NCI-H128 (cell line): ENCODE data around the gene HNRNPU.
"Not testable (repeated sequence)": the region's sequence is repeated elsewhere in the genome, so short reads cannot be mapped to it uniquely, and the experiment has no call there.

Source experiments
- DNase-seq: peaks from one replicate; lab custom pipeline; 2025; ENCODE audit not compliant: unreplicated experiment; lab: John Stamatoyannopoulos, UW

HNRNPU gene

DNA sequence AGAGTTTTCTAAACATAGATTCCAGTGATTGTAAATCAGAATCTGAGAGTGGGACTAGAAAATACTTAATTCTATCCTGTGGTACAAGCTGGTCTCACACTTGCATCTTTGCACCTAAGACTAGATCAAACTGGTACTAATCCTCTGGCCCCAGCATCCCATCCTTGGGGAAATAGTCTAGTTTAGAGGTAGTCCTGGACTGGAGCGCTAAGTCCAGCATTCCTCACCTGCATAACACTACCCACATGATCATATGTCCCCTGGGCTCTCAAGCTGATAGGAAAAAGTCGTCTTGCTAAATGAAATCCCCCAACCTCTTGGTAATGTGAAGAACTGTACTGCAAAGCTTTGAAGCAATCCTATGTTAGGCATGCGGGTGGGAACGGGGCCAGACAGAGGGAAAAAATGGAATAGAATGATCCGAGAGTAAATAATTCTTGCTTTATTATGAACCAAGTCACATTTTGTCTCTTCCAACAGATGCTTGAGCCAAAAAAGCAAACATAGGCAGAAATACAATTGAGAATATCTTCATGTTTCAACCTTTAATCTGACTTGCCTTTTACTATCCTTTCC lies 24.0 kb downstream of the HNRNPU start:
- DNase-seq, result no peak

DNA sequence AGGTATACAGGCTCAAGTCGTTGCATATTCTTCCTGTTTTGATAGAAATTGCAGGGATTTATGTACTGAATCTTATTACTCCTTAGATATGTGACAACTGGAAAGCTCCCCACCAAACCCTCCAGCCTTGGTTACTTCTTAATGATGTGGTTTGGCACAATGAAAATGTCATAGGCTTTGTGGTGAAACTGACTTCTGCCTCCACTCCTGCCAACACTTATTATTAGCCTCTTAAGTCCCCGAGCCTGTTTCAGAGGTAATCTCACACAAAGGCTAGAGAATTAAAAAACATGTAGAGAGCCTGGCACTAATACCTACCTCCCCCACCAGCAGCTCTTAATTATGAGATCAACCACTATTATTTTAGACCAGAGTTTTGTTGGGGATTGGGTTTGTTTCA lies 24.7 kb downstream of the HNRNPU start:
- DNase-seq, result no peak

DNA sequence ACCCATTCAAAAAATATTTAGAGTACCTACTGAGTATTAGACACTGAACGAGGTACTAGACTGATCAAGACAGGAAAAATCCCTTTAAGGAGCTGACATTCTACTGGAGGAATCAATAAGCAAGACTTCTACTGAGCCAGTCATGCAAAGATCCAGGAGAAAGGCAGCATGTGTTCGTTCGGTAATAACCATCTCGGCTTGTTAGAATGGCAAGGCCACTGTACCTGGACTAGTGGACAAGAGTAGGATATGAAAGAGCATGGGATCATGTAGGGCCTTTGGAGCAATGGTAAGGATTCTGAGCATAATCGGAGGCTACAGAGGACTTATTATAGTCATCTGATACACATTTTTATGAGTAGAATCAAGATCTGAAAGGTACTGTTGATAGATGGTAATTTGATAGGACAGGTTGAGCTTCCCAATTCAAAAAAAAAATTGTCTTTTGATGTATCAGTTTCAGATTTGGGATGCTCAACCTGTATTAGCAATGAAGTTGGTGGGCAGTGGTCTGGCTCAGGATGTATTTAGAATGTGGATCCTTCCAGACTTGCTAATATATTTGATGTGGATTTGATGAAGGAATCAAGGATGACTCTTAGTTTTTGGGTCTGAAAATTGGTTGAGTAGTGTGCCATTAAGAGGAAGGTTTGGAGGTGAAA lies 26.6 kb downstream of the HNRNPU start:
- no peak for DNase-seq

DNA sequence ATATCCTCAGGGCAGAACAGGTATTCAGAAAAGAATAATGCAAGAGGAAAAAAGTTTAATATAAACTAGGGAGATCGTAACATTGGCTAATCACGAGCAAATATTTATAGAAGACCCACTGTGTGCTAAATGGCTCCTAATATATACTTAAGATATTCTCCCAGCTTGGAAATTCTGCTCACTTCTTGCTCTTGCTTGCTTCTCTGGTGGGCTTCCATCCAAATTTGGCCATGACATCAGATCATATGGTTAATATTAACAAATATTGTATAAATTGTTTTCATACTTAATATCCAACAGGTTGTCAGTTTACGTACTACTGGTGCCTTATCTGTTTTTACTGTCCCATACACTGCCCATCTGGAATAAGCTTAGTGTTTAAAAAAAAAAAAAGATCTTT lies 27.8 kb downstream of the HNRNPU start:
- DNase-seq, result no peak

DNA sequence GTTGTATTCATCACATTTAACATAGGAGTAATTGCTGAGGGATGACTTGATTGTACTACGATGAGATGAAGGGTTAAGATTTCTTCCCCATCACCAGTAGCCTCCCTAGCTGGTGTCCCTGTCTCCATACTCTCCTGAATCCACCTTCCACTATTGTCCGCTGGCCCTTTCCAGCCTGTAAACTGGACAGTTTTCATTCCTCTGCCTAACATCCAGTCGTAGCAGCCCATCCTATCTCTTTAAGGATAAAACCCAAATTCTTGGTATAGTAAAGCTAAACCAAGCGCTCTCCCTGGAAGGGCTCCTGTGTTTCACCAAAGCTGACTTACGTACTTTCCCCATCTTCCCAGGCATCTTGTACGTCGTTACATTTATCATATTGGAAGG lies 28.2 kb downstream of the HNRNPU start:
- no peak for DNase-seq

DNA sequence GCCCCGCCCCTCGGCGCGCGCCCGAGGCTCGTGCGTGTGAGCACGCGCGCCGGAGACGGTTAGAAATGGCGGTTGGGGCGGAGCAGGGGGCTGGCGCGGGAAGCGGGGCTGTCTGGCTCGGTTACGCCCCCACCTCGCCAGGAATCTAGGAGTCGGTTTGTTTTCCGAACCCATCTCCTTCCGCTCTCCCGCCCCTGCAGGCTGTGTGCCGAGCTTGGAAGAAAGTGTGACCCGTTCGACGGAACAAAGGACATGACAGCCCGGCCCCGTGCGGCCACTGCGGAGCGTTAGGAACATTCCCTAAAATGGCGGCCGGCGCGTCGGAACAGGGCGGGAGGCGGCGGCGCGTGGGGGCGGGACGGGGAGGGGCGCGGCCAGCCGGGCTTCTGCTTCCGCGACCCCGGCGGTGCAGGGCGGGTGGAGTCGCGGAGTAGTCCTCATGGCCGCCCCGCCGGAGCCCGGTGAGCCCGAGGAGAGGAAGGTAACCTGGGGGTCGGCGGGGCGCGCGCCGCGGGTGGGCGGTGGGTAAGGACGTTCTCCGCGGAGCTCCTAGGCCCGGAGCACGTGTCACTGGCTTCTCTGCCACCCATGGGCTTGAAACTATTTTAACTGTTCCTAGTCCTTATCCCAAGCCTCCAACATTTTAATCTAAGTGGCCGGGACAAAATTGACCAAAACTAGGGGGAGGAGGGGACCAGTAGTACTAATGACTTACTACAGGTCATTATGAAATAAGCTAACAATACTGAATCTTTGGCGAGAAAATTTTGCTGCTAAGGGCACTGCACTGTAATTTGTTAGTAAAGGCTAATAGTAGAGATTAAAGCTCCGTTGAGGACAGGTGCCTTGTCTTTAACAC lies 28.8 kb downstream of the HNRNPU start, which contains the start of gene COX20:
Gene COX20, plus strand, starts transcription at position 383 of the 859 bp plus-strand sequence. Its CDS starts 57 bp downstream, at position 440.
- peak; percentile 96 for DNase-seq

DNA sequence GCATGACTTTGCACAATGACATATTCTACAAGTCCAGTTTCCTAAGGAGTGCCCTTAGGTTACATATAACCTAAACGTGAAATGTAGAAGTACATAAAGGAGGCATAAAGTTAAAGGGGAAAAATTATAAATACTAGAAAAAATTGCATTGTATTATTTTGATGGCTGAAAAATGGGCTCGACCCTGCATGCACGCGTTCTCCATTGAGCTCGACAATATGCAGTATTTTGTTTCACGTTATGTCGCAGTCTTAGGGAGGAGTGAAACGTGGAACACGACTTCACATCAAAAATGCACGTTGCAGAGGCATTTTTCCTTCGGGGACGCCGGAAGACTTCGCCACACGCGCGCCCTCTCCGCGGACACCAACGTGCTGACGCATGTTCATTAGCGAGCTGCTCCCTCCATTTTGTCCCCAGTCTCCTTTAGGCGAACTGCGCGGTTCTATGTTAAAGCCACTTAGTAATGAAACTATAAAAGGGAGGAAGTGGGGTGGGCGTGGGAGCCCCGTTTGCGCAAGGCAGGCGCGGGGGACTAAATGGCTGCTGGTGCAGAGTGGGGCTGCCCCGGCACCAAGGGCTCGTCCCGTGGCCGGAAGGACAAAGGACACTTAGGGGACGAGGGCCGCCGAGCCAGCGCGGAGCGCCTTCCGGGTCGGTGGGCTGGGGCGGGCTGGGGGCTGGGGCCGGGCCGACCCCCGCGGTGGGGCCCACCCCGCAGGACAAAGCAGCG lies 29.6 kb downstream of the HNRNPU start:
- peak; percentile 96 for DNase-seq

DNA sequence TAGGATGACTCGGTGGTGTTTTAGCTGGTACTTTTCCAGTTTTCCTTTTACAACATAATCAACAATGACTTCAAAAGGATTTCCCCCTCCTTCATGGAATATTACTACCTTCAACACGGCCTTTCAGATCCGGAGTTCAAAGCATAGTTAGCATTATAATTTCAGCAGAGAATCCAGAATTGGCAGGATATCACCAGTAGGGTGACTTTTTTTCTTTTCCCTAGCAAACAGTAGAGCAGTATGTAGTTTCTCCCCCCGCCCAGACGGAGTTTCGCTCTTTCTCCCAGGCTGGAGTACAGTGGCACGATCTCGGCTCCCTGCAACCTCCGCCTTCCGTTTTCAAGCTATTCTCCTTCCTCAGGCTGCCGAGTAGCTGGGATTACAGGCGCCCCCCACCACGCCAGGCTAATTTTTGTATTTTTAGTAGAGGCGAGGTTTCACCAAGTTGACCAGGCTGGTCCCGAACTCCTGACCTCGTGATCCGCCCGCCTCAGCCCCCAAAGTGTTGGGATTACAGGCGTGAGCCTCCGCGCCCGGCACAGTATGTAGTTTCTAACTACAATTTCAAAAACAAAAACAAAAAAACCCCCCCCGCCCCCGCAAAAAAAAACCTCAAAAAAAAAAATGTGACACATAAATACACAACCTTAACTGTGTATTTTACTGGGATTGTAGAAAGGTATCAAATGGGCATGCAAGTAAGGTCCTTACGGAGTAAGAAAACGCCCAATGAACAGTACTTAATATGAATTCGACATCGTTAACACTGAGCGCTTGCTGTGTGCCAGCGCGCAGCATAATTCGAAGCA lies 30.4 kb downstream of the HNRNPU start:
- DNase-seq, result peak; percentile 61

DNA sequence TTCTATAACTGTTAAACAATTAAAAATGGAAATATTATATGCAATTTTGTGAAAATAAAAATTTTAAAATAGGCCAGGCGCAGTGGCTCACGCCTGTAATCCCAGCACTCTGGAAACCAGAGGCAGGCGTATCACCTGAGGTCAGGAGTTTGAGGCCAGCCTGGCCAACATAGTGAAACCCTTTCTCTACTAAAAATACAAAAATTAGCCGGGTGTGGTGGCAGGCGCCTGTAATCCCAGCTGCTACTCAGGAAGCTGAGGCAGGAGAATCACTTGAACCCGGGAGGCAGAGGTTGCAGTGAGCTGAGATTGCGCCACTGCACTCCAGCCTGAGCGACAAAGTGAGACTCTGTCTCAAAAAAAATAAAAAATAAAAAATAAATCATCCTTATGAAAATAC lies 31.1 kb downstream of the HNRNPU start:
- DNase-seq, result not testable (repeated sequence)

DNA sequence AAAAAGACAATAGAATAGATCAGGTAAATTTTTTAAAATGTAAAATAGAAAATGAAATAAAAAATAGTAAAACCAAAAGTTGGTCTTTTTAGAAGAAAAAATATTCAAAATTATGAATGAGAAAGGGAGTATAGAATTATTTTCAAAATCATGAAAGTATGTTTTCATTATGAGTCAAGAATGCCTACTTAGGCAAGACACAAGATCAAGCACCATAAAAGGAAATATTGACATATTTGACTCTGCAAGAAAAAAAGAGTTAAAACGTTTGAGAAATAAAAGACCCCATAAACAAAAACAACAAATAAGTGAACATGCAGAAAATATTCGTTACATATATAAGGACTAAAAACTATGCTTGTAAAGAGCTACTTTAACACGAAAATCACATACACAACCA lies 33.7 kb downstream of the HNRNPU start:
- no peak for DNase-seq

DNA sequence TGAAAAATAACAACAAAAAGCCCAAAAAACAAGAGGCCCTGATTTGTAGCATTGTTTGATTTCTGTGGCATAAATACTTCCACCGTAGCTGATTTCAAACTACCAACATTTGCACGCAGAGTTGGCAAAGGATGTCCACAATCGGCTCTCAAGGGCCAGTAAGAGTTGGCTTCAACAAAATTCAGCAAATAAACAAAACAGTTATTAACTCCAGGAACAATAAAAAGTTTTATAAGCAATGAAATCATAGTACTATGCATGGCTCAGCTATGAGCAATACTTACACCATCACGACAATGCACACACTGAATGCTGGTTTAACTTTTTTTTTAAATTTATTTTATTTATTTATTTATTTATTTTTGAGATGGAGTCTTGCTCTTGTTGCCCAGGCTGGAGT lies 37.6 kb downstream of the HNRNPU start:
- DNase-seq, result no peak

DNA sequence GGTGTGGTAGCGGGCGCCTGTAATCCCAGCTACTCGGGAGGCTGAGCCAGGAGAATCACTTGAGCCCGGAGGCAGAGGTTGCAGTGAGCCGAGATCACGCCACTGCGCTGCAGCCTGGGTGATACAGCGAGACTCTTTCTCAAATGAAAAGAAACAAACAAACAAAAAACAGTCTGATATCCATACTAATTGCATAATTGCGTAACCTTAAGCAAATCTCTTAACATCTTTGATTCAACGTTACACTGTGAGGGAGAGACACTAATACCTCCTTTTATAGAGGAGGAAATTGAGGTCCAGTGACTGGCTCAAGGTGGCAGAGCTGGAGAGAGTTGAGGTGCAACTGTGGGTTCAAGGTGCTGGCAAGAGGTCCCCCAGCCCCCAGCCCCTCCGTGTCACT lies 41.5 kb downstream of the HNRNPU start:
- DNase-seq, result no peak

DNA sequence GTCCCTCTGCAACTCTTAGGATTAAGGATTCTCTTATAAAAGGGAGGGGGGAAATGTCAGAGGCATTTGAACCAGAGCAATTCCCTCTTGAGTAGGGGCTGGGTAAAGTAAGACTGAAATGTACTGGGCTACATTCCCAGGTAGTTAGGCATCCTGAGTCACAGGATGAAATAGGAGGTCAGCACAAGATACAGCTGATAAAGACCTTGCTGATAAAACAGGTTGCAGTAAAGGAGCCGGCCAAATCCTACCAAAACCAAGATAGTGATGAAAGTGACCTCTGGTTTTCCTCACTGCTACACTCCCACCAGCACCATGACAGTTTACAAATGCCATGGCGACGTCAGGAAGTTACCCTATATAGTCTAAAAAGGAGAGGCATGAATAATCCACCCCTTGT lies 43.2 kb downstream of the HNRNPU start:
- DNase-seq, result no peak

DNA sequence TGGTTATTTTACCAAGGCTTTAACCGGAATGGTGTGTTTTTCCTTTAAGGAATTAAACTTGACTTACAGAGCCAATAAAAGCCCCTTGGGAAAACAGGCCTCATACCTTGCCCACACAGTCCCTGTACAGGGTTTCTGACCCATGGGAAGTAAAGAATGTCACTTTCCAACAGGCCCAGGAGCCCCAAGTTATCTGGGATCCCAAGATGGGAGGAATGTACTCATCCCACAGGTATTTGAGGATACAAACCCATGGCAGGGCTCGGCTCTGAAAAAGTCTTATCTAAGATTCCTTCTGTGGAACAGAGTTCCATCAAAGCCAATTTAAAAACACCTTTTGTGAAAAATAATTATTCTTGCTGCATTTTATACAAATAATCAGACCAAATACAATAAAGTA lies 44.2 kb downstream of the HNRNPU start:
- no peak for DNase-seq

DNA sequence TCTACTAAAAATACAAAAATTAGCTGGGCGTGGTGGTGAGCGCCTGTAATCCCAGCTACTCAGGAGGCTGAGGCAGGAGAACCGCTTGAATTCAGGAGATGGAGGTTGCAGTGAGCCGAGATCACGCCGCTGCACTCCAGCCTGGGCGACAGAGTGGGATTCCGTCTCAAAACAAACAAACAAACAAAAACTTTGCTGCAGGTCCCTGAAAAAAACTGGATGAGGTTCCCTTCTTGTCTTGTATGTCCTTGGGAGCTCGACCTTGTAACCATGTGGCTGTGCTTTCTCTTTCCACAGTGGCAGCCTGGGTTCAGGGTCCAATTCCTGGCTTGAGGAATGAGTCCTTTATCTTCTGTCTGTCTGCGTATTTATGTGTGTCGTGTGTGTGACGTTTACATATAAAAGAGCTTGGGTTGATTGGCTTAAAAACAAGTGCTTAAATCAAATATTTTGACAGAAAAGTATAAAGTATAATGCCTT lies 46.9 kb downstream of the HNRNPU start:
- no peak for DNase-seq

DNA sequence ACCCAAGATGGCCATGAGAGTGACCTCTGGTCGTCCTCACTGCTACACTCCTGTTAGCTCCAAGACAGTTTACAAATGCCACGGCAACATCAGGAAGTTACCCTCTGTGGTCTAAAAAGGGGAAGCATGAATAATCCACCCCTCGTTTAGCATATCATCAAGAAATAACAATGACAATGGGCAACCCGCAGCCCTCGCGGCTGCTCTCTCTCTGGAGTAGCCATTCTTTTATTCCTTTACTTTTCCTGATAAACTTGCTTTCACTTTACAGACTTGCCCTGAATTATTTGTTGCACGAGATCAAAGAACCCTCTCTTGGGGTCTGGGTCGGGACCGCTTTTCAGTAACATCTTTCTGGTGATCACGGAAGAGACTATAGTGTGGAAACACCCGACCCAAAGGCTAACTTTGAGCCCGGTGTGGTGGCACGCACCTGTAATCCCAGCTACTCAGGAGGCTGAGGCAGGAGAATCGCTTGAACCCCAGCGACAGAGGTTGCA lies 48.7 kb downstream of the HNRNPU start:
- no peak for DNase-seq

DNA sequence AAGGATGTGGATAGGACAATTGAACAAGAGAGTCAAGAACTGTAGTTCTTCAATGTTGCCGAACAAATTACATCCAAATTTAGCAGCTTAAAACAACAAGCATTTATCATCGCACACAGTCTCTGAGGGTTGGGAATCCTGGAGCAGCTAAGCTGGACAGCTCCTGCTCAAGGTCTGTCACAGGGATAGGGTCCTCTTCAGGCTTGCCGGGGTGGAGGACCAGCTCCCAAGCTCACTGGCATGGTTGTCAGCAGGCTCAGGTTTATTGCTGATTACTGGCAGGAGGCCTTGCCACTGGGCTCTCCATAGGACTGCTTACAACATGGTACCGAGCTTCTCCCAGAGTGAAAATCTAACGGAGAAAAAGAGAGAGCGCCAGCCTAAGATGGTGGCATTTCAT lies 51.0 kb downstream of the HNRNPU start:
- DNase-seq, result no peak

DNA sequence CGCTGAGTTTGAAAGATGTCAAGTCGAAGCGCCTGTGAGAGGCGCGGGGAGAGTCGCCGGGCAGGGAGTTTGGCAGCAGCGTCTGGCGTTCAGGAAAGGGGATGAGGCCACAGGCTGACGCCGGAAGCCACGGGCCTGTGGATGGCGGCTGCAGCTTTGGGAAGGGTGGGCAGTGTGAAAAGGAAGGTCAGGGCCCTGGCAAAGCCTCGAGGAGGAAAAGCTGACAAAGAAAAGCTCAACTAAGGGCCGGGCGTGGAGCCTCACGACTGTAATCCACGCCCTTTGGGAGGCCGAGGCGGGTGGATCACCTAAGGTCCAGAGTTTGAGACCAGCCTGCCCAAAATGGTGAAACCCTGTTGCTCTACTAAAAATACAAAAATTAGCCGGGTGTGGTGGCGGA lies 54.1 kb downstream of the HNRNPU start:
- no peak for DNase-seq

DNA sequence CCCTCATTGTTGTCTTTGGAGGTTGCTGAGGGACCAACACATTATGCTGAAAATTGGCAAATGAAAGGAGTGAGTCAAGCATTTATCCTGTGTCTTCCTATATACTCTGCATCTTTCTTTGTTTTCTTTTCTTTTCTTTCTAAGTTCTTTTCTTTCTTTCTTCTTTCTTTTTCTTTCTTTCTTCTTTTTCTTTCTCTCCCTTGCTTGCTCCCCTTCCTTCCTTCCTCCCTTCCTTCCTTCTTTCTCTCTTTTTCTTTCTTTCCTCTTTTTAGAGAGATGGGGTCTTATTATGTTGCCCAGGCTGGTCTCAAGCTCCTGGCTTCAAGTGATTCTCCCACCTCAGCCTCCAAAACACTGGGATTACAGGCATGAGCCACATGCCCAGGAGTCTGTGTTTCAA lies 57.2 kb downstream of the HNRNPU start:
- DNase-seq, result no peak

DNA sequence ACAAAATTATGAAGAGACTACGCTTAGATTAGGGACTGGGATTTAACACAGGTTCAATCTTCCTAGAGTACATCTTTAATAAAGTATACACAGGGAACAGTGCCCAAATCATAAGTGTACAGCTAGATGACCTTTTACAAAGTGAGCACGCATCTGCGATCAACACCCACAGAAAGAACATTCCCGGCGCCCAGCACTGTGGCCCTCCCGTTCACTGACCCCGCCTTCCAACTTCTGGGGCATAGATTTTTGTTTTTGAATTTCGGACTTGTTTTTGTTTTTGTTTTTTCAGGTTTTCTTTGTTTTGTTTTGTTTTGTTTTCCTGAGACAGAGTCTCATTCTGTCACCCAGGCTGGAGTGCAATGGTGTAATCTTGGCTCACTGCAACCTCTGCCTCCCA lies 59.5 kb downstream of the HNRNPU start:
- no peak for DNase-seq
